Gastroesophageal sphincter (tissue), 3 donors: ENCODE results near the gene TMEM164.

Experiments
- CTCF ChIP-seq, 4 experiments: fragments of 200-600 bp in 2 of 4; fragments of 450-650 bp in 2 of 4; sonication (generic) in 1 of 4; IDR thresholded peaks; one replicate each; pipeline ENCODE4 v1.5.1; 2017 to 2019; ENCODE audit warnings: antibody characterized with exemption in 4 of 4, mild to moderate bottlenecking in 2 of 4, moderate library complexity in 2 of 4
- EP300 ChIP-seq: sonication (generic); formaldehyde crosslinking; IDR thresholded peaks from one replicate; pipeline ENCODE4 v1.6.1; 2017; ENCODE audit warnings: antibody characterized with exemption, mild to moderate bottlenecking
- POLR2AphosphoS5 ChIP-seq: sonication (generic); formaldehyde crosslinking; IDR thresholded peaks from one replicate; pipeline ENCODE4 v1.6.1; 2017; ENCODE audit warnings: antibody characterized with exemption

- no peak for TF ChIP-seq CTCF (IDR thresholded peaks at IDR 0.05)
- TF ChIP-seq EP300: no peak
- TF ChIP-seq POLR2AphosphoS5: no peak
These were observed 68.1 kb downstream of the TMEM164 start for GRCh38 chrX:110070970-110071369.
